ENCODE measurements around the gene ZSWIM4.
A peak's percentile ranks its signal among the peaks of the same experiment; 100 is the strongest.
"Not testable (repeated sequence)": the region's sequence is repeated elsewhere in the genome, so short reads cannot be mapped to it uniquely, and the experiment has no call there.

Gene ZSWIM4

GRCh38 chr19:13850910-13851733, 55.9 kb downstream of the ZSWIM4 start:
- no peak for DNase-seq (ENCODE audit: low spot score)

DNA sequence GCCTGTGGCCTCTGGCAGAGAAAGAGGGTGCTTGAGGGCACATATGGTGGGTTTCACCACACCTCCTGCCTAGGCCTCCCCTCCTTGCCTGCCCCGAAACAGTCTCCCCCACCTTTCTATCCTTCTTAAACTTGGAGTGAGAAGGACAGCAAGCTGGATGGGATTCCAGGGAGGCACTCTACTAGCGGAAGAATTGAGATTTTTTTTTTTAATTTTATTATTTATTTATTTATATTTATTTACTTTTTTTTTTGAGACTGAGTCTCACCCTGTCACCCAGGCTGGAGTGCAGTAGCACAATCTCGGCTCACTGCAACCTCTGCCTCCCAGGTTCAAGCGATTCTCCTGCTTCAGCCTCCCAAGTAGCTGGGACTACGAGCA, 56.5 kb downstream of the ZSWIM4 start:
- DNase-seq (ENCODE audit: low spot score) = not testable (repeated sequence)

DNA sequence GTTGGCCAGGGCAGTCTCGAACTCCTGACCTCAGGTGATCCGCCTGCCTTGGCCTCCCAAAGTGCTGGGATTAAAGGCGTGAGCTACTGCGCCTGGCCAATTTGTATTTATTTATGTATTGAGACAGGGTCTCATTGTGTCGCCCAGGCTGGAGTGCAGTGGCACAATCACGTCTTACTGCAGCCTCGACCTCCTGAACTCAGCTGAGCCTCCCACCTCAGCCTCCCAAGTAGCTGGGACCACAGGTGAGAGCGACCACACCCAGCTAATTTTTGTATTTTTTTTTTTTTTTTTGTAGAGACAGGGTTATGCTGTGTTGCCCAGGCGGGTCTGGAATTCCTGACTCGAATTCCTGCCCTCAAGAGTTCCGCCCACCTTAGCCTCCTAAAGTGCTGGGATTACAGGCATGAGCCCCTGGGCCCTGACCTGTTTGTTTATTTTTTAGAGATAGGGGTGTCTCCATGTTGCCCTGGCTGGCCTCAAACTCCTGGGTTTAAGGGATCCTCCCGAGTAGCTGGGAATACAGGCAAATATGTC, 57.0 kb downstream of the ZSWIM4 start:
- not testable (repeated sequence) for DNase-seq (ENCODE audit: low spot score)

DNA sequence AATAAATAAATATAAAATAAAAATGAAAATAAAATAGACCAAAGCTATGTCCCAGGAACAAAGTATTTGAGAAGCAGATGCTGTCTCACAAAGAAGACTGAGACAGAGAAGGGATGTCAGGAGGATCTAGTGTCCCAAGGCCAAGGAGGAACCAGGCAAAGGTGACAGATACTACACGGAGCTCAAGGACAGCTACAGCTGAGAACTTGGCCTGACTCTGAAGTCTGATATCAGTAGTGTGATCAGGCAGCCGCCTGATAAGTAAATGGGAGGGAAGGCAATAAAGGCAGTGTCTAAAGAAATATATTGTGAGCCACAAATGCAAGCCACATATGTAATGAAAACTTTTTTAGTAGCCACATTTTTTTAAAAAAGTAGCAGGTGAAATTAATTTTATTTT, 61.3 kb downstream of the ZSWIM4 start:
- DNase-seq (ENCODE audit: low spot score) = no peak

GRCh38 chr19:13859361-13859880, 64.2 kb downstream of the ZSWIM4 start:
- no peak for DNase-seq (ENCODE audit: low spot score)

DNA sequence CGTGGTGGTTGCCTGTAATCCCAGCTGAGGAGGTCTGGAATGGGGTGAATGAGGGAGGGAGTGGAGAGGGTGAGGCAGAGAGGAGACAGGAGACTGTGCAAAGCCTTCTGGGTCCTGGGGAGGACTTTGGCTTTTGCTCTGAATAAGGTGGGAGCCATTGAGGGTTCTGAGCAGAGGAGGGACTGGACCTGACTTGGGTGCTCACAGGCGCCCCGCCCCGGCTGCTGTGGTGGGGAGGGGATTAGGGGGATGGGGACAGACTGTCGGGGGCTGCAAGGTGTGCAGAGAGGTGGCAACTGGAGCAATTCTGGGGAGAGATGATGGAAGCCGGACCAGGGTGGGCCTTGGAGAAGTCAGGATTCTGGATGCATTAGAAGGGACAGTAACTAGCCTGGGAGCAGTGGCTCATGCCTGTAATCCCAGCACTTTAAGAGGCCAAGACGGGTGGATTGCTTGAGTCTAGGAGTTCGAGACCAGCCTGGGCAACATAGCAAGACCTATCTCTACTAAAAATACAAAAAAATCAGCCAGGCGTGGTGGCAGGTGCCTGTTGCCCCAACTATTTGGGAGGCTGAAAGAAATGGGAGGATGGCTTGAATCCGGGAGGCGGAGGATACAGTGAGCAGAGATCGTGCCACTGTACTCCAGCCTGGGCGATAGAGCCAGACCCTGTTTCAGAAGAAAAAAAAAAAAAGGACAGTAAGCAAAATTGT, 65.6 kb downstream of the ZSWIM4 start:
- DNase-seq (ENCODE audit: low spot score) = no peak

- DNase-seq (ENCODE audit: low spot score) = no peak
Measured at GRCh38 chr19:13861392-13861713, 66.1 kb downstream of the ZSWIM4 start.

DNA sequence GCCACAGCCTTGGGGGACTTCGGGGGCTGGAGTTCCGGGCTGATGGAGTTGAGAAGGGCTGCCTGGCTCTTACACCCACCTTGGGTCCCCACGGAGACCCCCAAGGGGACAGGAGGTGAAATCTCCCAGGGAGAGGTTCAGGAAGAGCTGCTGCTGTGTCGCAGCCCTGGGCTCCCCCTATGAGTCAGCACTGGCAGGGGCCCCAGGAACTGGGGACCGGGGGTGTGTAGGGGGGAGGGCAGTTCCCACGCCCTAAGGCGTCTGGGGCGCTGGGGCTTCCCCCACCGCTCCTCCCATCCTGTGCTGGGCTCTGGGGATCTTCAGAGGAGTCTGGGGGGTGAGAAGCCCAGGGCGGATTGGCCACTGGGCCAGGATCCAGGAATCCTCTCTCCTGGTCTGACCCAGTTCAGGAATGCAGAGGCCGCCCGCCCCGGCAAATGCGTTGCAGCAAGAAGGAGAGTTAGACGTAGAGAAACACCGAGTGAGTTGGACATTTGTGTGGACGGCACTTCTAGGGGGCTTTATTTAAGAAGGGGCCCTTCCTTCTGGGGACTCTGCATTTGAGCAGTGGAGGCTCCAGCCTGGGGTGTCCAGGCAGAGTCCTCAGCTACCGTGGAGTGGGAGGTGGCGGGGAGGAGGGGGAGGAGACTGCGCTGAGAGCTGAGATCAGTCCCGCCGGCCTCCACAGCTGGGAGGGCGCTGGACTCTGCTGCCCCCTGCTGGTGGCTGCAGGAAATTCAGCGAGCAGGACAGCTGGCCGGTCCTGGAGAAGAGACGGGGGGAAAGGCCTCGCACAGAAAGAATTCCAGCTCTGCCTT, 66.7 kb downstream of the ZSWIM4 start:
- DNase-seq (ENCODE audit: low spot score) = peak; percentile 91

DNA sequence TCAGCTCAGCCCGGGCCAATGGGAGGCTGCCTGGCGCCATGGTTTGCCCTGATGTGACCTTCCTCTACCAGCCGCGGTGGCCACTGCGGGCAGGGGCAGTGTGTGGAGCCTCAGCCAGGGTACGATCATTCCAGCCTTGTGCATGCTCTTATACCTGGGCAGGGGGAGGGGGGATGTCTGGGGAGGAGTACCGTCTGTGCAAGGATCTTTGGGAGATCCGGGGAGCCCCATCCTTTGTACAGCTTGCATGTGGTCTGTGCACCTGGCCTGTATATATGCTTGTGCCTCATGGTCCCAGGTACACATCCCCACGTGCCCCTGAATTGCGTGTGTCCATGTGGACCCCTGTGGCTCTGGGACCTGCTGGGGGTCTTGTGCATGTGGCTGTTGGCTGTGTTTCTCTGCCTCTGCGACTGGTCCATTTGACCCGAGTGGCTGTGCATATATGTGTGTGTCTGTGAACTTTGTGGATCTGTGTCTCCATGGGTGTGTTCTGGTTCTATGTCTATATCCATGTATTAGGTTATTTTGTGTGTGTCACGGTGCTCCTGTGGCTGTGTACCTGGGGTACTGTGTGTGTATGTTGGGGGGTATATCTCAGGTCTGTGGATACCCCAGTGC, 68.9 kb downstream of the ZSWIM4 start:
- no peak for DNase-seq (ENCODE audit: low spot score)

DNA sequence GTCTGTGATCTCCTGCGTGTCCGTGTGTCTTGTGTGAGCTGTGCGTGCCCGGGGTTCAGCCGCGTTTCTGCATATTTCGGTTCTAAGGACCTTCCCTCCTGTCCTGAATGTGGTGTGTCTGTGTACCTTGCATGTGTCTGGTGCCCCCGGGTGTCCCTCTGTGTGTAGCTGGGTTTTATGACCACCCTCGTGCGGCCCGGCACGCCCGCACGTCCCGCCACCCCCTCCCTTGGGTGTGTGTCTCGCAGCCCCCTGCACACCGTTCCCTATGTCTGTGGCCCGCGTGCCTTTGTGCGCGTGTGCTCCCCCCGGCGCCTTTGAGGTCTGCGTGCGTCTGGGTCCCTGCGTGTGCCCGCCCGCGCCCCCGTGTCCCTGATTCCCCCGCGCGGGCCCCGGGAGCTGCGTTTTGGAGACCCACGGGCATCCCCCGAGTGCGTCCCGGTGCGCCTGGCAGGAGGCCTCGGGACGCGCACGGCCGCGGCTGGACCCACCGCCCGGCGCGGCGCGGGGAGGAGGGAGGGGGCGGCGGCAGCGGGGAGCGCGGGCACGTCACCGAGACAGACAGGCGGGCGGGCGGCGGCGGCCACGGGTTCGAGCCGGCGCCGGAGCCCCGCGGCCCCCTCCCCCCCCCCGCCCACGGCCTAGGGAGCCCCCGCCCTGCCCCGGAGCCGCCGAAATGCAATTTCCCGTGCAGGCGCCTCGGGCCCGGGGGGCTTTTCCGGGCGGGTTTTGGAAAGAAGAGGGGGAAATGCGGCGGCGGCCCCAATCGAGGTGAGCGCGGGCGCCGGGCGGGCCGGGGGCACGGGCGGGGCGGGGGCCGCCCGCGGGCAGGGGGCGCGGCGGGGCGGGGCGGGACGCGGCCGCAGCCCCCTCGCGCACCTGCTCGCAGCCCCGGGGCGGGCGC, 69.7 kb downstream of the ZSWIM4 start:
- DNase-seq (ENCODE audit: low spot score) = no peak

GRCh38 chr19:13865571-13866462, 70.6 kb downstream of the ZSWIM4 start:
- no peak for DNase-seq (ENCODE audit: low spot score)

DNA sequence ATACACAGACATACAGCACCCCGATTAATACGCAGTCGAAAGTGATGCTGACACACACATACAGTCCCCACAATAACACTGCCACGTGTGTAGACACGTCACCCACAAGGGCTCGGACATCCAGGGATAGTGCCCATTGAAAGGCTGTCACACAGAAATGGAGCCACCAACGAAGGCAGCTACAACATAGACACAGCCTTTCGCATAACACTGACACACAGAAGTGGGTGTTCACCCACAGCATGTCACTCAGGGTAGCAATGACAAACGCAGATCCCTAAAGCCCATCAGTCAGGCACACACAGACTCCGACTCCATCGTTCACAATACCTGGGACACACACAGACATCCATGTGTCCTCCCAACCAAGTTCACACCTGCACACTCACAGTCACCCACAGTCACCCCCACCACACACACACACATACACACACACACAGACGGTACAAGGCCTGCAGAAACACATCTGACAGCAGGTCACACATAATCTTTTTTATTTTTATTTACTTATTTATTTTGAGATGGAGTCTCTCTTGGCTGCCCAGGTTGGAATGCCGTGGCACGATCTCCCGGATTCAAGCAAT, 71.3 kb downstream of the ZSWIM4 start:
- no peak for DNase-seq (ENCODE audit: low spot score)

DNA sequence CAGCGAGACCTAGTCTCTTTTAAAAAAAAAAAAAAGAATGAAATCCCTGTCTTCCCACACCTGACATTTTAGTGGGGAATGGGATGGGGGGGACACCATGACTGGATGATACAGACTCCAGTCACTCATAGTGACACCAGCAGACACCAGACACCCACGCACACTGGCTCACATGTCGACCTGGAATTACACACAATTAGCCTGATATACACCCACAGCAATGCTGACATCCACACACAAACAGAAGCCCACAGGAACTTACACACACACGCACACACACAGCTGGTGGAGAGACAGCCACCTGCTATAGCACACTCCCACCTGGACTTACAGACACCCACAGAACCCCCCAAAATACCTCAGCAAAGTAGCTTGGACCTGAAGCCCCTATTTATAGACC, 73.4 kb downstream of the ZSWIM4 start:
- no peak for DNase-seq (ENCODE audit: low spot score)

GRCh38 chr19:13869281-13869680, 74.0 kb downstream of the ZSWIM4 start:
- DNase-seq (ENCODE audit: low spot score) = no peak

GRCh38 chr19:13870873-13871272, 75.6 kb downstream of the ZSWIM4 start:
- DNase-seq (ENCODE audit: low spot score) = no peak

- no peak for DNase-seq (ENCODE audit: low spot score)
Measured at GRCh38 chr19:13872339-13872694, 77.1 kb downstream of the ZSWIM4 start.

GRCh38 chr19:13872695-13873389, 77.6 kb downstream of the ZSWIM4 start:
- DNase-seq (ENCODE audit: low spot score) = no peak

GRCh38 chr19:13873834-13874515, 78.7 kb downstream of the ZSWIM4 start:
- no peak for DNase-seq (ENCODE audit: low spot score)
